Activated B cell treated with CpG ODN at 0.5 μM for 24 hours (primary cell): ENCODE data around the gene UTP25. TPM values are rescaled to one million over a fixed set of nuclear protein-coding genes. Genes with fewer than 3 reads are reported as not detected.

Experiments
- ATAC-seq: fragments of 200-7000 bp; cut with Tn5 transposase; one replicate; pipeline ENCODE4 v1.10.0; 2021; ENCODE audit warnings: low read depth, mild to moderate bottlenecking, moderate library complexity
- CTCF ChIA-PET: fragments of 350-600 bp; sonication (Branson Sonifier 250); formaldehyde crosslinking; loops from one replicate; lab custom pipeline; 2021; ENCODE audit warnings: antibody characterized with exemption; lab: Charles Lee
- POLR2A ChIA-PET: fragments of 350-600 bp; sonication (Branson Sonifier 250); formaldehyde crosslinking; loops from one replicate; lab custom pipeline; 2021; ENCODE audit warnings: antibody characterized with exemption; lab: Charles Lee
- DNase-seq: peaks from one replicate; pipeline ENCODE4 v3.0.0; 2022
- H3K27ac Mint-ChIP-seq: one replicate; pipeline ENCODE4 v1.8.0; 2020; ENCODE audit warnings: mixed read lengths
- H3K27me3 Mint-ChIP-seq: one replicate; pipeline ENCODE4 v1.8.0; 2021; ENCODE audit warnings: mixed read lengths
- H3K36me3 Mint-ChIP-seq: one replicate; pipeline ENCODE4 v1.8.0; 2021; ENCODE audit warnings: low read depth, mixed read lengths
- H3K4me1 Mint-ChIP-seq: one replicate; pipeline ENCODE4 v1.8.0; 2021; ENCODE audit warnings: mixed read lengths
- H3K4me3 Mint-ChIP-seq: one replicate; pipeline ENCODE4 v1.8.0; 2020; ENCODE audit warnings: mild to moderate bottlenecking, mixed read lengths
- H3K9me3 Mint-ChIP-seq: one replicate; pipeline ENCODE4 v1.8.0; 2020; ENCODE audit warnings: mixed read lengths
- CTCF ChIP-seq: fragments of 200-600 bp; IDR thresholded peaks from one replicate; pipeline ENCODE4 v1.8.0; 2022; ENCODE audit warnings: antibody characterized with exemption, mild to moderate bottlenecking
- intact Hi-C: fragments of 100-400 bp; cut with micrococcal nuclease; formaldehyde crosslinking; loops from one replicate; pipeline ENCODE4 v1.15.1; 2024
- total RNA-seq: library from RNA; stranded (reverse); gene quantifications from 2 replicates; pipeline ENCODE4 v1.2.3, GENCODE V29; 2022

Gene UTP25
- total RNA-seq, 1 donor from 2014 or later, result 15.4 TPM

GRCh38 chr1:209817691-209818090, 10.1 kb upstream of the UTP25 start:
- Mint-ChIP-seq H3K4me1 (peaks cover under 1% of the 10 kb centered on the region), H3K27ac (no peak overlapping the region), H3K36me3 (no peaks in the 10 kb centered on the region), H3K4me3 (no peak overlapping the region), H3K27me3 (peaks cover 33% of the 10 kb centered on the region), H3K9me3 (no peaks in the 10 kb centered on the region)
- intact Hi-C loops, result no loop called here
- no peak for TF ChIP-seq CTCF
- no peak for DNase-seq
- CTCF ChIA-PET, result interaction anchor here (1.1 kb wide), 1 partner anchor 10 kb away, joined by 3 read pairs; the partner anchor contains the start of gene UTP25
- POLR2A ChIA-PET, result no interaction called here
- ATAC-seq, result no peak

DNA sequence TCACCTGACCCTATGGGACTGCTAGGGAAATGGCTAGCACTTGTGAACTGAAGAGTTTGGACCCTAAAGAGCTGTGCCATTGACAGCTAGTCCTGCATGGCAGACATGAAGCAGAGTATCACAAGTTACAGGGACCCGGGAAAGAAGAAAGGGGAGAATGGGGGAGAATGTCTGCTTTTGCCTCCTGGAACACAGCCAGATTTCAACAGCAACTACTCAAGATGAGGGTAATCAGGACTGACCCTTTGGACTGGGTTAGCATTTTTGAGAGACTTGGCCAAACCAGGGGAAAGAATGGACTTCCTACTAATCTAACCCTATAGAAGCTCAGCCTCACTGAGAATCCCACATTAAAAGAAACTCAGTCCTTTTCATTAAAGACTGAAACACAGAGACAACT, 8.7 kb upstream of the UTP25 start:
- peaks cover 37% of the 10 kb centered on the region for H3K27me3 Mint-ChIP-seq
- POLR2A ChIA-PET, result interaction anchor here (0.8 kb wide), 1 partner anchor 8 kb away, joined by 3 read pairs; no protein-coding TSS in a partner anchor
- no peak for DNase-seq
- intact Hi-C loops, result no loop called here
- H3K9me3 Mint-ChIP-seq, result no peaks in the 10 kb centered on the region
- no peak for ATAC-seq
- H3K4me3 Mint-ChIP-seq, result no peak overlapping the region
- no peaks in the 10 kb centered on the region for H3K36me3 Mint-ChIP-seq
- H3K4me1 Mint-ChIP-seq, result peaks cover 4% of the 10 kb centered on the region
- no peak for TF ChIP-seq CTCF
- H3K27ac Mint-ChIP-seq, result no peak overlapping the region
- CTCF ChIA-PET, result interaction anchor here (0.7 kb wide), 1 partner anchor 244 kb away, joined by 3 read pairs; no protein-coding TSS in a partner anchor

DNA sequence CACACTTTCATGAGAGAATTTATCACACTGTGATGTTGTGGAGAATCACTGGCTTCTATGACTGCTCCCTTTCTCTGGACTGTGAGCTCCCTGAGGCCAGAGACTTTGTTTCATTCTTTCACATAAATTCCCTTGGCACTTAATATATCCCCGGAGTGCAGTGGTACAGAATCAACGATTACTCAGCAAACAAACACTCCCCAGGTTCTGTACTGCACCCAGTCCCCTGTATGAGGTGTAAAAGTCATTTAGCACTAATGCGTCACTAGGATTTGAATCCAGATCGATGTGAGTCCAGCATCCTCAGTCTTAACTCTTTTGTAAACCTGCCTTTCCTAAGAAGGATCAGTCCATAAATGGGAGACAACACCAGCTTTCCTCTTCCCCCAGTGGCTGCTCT, 6.8 kb upstream of the UTP25 start:
- intact Hi-C loops, result loop anchor here (10.0 kb wide), 1 partner anchor 246 kb away; no protein-coding TSS in a partner anchor
- no peak overlapping the region for H3K4me3 Mint-ChIP-seq
- TF ChIP-seq CTCF, result no peak
- H3K9me3 Mint-ChIP-seq, result no peaks in the 10 kb centered on the region
- H3K36me3 Mint-ChIP-seq, result no peaks in the 10 kb centered on the region
- peaks cover 4% of the 10 kb centered on the region for H3K4me1 Mint-ChIP-seq
- CTCF ChIA-PET, result no interaction called here
- H3K27me3 Mint-ChIP-seq, result peaks cover 39% of the 10 kb centered on the region
- H3K27ac Mint-ChIP-seq, result no peak overlapping the region
- DNase-seq (no peak), ATAC-seq (no peak)
- POLR2A ChIA-PET, result no interaction called here

DNA sequence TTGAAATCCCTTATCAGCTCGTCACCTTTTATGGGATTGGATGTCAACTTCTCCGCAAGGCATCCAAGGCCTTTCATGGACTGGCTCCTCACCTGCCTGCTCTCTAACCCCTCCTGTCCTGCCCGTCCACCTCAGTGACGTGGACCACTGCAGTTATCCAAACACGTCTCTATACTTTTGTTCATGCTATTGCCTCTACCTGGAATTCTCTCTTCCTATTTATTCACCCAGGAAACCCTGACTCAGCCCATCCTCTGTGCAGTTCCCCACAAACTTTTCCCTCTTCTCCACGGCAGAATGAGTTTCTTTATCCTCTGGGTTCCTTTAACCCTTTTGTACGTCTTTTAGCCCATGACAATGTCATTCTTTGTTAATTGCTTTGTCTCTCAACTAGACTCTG, 5.1 kb upstream of the UTP25 start:
- H3K36me3 Mint-ChIP-seq, result no peaks in the 10 kb centered on the region
- peaks cover 35% of the 10 kb centered on the region for H3K27me3 Mint-ChIP-seq
- ChIA-PET POLR2A (interaction anchor here (1.0 to 1.4 kb wide), 2 partner anchors 54 to 66 kb away, joined by 3 to 4 read pairs; no protein-coding TSS in a partner anchor), CTCF (interaction anchor here (0.9 to 3.4 kb wide), 15 partner anchors 9 to 246 kb away, joined by 3 to 18 read pairs (median 5); partner anchors contain the start of genes C1orf74 and IRF6)
- H3K4me3 Mint-ChIP-seq, result no peak overlapping the region
- TF ChIP-seq CTCF, result no peak
- DNase-seq (no peak), ATAC-seq (no peak)
- intact Hi-C loops, result loop anchor here (1.0 to 10.0 kb wide), 3 partner anchors 248 to 578 kb away; no protein-coding TSS in a partner anchor
- H3K27ac Mint-ChIP-seq, result no peak overlapping the region
- H3K9me3 Mint-ChIP-seq, result no peaks in the 10 kb centered on the region
- H3K4me1 Mint-ChIP-seq, result peaks cover 8% of the 10 kb centered on the region

GRCh38 chr1:209823143-209824041, 4.4 kb upstream of the UTP25 start:
- POLR2A ChIA-PET, result interaction anchor here (1.0 to 1.4 kb wide), 2 partner anchors 47 to 67 kb away, joined by 3 to 4 read pairs; no protein-coding TSS in a partner anchor
- DNase-seq (no peak), ATAC-seq (peak; percentile 36)
- H3K4me3 Mint-ChIP-seq, result no peak overlapping the region
- peaks cover 34% of the 10 kb centered on the region for H3K27me3 Mint-ChIP-seq
- CTCF ChIA-PET, result interaction anchor here (0.9 to 3.4 kb wide), 17 partner anchors 9 to 247 kb away, joined by 3 to 18 read pairs (median 5); partner anchors contain the start of genes C1orf74 and IRF6
- TF ChIP-seq CTCF, result peak; percentile 83
- peaks cover 15% of the 10 kb centered on the region for H3K4me1 Mint-ChIP-seq
- peaks cover 4% of the 10 kb centered on the region for H3K36me3 Mint-ChIP-seq
- no peak overlapping the region for H3K27ac Mint-ChIP-seq
- no peaks in the 10 kb centered on the region for H3K9me3 Mint-ChIP-seq
- intact Hi-C loops, result loop anchor here (1.0 to 10.0 kb wide), 3 partner anchors 249 to 577 kb away; no protein-coding TSS in a partner anchor
